Stimulated activated CD8-positive, alpha-beta memory T cell treated with anti-CD3 and anti-CD28 coated beads, Interleukin-7, amount 100 ng/mL, for 48 hours (primary cell): Measurements from ENCODE around the gene TMEM43.

Experiments used
- DNase-seq, 2 donors: peaks; one replicate each; pipeline ENCODE4 v3.0.0-alpha.2; 2020; ENCODE audit warnings: low read depth in 1 of 2; ENCODE audit errors: extremely low read depth in 1 of 2

Gene TMEM43

GRCh38 chr3:14121859-14122258, 3.0 kb upstream of the TMEM43 start:
- DNase-seq: no peak

DNA sequence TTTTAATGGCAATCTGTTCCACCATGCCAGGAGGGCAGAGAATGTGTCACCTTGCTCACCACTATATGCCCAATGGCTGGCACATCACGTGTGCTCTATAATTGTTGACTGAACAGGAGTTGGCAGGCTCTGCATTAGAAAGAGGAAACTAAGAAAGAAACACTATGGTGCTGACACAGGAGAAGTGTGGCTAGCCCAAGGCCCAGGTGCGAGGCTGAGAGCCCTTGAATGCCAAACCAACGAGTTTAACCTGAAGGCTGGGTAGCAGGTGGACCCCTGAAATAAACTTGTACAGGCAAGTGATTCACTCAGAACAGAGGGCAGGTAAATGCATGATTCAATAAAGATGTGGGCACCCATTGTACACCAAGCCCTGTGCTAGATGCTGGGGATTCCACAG, 2.6 kb upstream of the TMEM43 start:
- DNase-seq: no peak

DNA sequence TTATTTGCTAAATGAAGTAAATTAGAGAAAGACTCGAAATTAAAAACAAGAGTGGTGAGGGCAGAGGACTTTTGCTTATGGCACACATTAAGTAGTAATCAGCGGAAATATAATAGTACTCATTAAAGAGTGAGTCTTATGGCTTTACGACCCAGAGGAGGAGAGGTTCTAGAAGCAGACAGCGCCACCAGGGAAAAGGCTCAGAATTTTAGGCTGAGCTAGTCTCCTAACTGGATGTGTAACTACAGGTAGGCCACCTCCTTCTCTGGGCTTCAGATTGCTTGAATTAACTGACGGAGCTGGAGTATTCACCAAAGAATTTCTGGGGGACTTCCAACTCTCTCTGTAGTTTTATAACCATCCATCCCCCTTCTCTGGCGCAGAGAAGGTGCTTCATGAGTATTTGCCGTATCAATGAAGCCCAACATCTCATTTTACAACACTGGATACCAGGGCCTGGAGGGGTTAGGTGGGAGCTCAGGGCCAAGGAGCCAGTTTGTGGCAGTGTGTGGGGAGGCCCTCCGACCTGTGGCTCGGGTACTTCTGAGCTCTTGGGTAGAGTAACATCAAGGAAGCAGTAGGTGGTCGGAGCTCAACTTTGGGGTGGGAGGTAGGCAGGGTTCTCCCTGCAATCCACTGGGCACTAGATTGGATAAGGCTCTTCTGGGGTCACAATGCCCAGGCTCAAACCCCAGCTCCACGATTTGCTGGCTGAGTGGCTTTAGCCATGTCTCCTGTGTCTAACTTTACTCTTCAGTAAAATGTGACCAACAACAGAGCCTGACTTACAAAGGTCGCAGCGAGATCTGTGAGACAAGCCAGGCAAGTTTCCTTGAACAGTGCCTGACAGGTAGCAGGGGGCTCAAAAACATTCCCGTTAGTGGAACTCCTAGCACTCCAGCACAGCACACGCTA, 1.3 kb upstream of the TMEM43 start:
- DNase-seq: no peak

DNA sequence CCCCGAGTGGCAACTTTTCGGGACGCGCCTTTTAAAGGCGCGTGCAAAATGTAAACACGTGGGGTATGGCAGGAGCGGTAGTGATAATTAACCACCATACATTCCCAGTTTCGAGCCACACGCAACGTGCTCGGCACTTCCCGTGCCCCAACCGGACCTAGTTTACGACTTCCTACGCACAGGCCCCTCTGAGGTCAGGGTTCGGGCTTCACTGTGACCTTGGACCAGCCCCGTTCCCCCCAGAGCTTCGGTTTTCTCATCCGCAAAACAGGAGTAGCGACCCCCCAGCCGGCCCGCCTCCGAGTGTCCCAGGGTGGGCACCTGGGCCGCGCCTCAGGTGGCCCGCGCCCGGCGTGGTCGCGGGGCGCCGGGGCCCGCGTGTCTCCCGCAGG, 633 bp upstream of the TMEM43 start:
- peak; percentile 35 to 60 for DNase-seq

GRCh38 chr3:14125193-14126016, 553 bp downstream of the TMEM43 start:
- DNase-seq: peak in 1 of 2 donors; percentile 65

GRCh38 chr3:14126017-14126886, 1.4 kb downstream of the TMEM43 start:
- DNase-seq: no peak

- DNase-seq: no peak
Observed at GRCh38 chr3:14126887-14127505, 2.1 kb downstream of the TMEM43 start.

DNA sequence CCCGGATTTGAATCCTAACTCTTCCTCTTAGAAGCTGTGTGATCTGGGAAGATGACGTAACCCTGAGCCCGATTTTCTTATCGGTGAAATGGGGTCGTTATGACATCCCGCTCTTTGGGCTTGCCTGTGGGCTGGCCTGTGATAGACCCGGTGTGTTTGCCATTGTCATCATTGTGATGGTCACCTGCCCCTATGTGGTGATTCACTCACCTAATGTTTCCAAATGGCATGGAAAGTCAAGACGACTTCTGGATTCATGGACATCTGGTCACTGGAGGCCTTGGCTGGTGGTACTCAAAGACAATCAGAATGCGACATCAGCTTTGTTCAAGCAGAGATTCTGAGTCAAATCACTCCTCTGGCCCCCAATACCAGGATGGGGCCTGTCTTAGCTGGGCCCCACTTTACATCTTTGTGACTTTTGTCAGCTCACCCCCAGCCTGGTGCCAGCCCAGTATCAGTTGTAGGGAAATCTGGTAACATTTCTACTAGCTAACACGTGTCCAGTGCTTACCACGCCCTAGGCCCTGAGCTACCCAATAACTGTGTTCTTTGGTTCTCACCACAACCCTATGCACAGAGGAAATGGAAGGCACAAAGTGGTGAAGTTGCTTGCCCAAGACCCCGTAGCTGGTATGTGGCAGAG, 2.8 kb downstream of the TMEM43 start:
- DNase-seq: no peak

GRCh38 chr3:14128724-14129123, 3.9 kb downstream of the TMEM43 start:
- no peak for DNase-seq

GRCh38 chr3:14129296-14129695, 4.4 kb downstream of the TMEM43 start:
- DNase-seq: no peak

DNA sequence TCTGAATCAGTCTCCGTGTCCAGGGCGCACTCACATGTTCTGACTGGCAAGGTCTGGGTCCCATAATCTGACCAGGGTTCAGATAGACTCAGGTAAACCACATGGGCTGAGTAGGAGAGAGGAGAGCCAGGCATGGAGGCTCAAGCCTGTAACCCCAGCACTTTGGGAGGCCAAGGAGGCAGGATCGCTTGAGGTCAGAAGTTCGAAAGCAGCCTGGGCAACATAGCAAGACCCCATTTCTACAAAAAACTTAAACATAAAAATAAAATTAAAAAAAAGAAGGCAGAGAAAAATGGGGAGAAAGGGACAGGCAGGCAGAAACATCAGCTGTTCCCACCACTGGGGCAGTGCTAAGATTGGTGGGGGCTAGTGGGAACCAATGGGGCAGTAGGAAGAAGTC, 5.4 kb downstream of the TMEM43 start:
- DNase-seq: no peak

- no peak for DNase-seq
Observed at GRCh38 chr3:14130707-14131106, 5.9 kb downstream of the TMEM43 start.

DNA sequence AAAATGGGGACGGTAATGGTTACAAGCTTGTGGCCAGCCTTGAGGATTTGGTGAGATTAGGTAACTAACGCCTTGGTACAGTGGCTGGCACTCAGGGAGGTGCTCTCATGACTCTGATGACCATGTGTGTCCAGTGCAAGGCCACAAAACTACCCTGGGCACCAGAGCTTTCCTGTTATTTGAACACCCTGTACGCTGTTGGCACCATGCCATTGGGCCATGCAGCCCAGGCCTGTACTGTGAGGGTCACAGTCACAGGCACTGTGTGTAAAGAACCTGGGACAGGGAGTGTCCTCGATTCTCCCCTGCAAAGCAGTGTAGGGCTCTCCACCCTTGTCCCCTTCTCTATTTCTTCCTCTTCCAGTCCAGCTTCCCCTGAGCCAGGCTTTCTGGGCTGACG, 6.3 kb downstream of the TMEM43 start:
- DNase-seq: no peak

DNA sequence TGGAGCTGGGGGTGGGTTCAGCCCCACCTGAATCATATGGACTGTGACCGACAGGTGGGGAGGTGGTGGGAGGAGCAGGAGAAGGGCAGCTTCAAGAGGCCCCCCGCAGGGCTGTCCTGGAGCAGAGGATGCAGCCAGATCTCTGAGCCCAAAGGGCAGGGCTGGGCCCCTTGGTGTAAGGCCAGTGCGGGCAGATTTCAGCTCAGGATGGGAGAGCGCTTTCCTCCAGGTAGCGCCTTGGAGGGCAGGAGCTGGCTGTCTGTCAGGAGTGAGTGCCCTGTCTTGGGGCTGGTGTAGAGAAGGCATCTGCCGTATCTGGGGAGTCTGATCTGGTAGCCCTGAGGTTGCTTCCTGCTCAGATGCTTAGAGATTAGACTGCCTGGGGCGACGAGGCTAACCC, 7.3 kb downstream of the TMEM43 start:
- no peak for DNase-seq

DNA sequence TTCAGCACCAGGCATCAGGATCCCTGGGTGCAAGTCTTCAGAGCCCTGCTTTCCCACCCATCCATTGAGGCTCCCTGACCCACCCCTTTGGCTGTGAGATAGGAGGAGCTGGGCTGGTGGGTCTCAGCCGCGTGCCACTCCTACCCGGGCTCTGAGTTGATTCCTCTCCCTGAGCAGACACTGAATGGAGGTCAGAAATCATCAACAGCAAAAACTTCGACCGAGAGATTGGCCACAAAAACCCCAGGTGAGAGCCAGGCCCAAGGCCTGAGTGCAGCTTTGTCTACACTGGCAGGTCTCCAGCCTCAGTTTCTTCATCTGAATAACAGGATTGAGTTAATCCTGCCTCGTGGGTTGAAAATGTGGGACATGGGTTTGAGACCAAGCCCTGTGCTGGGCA, 7.8 kb downstream of the TMEM43 start:
- DNase-seq: no peak

GRCh38 chr3:14133188-14133800, 8.4 kb downstream of the TMEM43 start:
- DNase-seq: no peak

- DNase-seq: no peak
Observed at GRCh38 chr3:14133876-14134275, 9.0 kb downstream of the TMEM43 start.

DNA sequence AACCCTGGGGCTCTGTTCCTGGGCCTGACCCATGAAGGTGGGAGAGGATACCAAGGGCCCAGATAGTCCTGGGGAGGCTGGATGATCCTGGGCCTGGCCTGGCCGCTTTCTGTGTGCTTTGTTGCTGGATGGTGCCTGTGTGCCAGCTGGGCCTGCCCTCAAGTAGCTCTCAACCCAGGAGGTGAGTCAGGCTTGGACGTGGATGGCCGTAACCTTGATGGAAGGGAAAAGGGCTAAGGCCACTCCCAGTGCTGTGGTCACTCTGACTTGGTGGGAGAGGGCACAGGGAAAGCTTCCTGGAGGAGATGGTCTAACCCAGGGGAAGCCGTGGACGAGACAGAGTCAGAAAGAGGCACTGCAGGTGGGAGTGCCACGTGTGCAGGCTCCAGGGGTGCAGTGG, 9.4 kb downstream of the TMEM43 start:
- DNase-seq: no peak

DNA sequence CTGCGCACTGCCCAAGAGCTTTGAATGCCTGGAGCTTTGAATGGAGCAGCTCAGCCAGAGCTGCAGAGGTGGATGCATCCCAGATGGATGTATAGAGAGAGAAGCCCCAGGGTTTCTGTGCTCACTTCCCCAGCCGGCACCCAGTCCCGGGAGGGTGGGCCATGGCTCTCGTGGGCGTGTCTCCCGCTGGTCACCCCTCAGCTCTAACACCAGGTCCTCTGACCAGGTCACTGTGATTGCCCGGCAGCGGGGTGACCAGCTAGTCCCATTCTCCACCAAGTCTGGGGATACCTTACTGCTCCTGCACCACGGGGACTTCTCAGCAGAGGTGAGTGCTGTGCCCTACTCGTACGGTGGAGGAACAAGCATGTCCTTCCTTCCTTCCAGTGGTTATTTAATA, 10.7 kb downstream of the TMEM43 start:
- no peak for DNase-seq

GRCh38 chr3:14137004-14137403, 12.2 kb downstream of the TMEM43 start:
- no peak for DNase-seq
